Glutamatergic neuron (in vitro differentiated cells): Measurements from ENCODE around the gene CD53. TPM values are rescaled to one million over a fixed set of nuclear protein-coding genes. Genes with fewer than 3 reads are reported as not detected.

Experiments used
- DNase-seq: peaks from one replicate; pipeline ENCODE4 v3.0.0; 2022
- H3K27ac Mint-ChIP-seq: one replicate; pipeline ENCODE4 v1.8.0; 2020; ENCODE audit warnings: mild to moderate bottlenecking, mixed read lengths, inconsistent platforms; ENCODE audit not compliant: unreplicated experiment
- H3K27me3 Mint-ChIP-seq: one replicate; pipeline ENCODE4 v1.8.0; 2020; ENCODE audit warnings: mild to moderate bottlenecking, moderate library complexity, mixed read lengths, inconsistent platforms; ENCODE audit not compliant: unreplicated experiment
- H3K36me3 Mint-ChIP-seq: one replicate; pipeline ENCODE4 v1.8.0; 2020; ENCODE audit warnings: mild to moderate bottlenecking, mixed read lengths, inconsistent platforms; ENCODE audit not compliant: unreplicated experiment
- H3K4me1 Mint-ChIP-seq: one replicate; pipeline ENCODE4 v1.8.0; 2020; ENCODE audit warnings: mild to moderate bottlenecking, low read depth, mixed read lengths, inconsistent platforms; ENCODE audit not compliant: unreplicated experiment
- H3K4me3 Mint-ChIP-seq: one replicate; pipeline ENCODE4 v1.8.0; 2020; ENCODE audit warnings: mild to moderate bottlenecking, mixed read lengths, inconsistent platforms; ENCODE audit not compliant: unreplicated experiment
- H3K9me3 Mint-ChIP-seq: one replicate; pipeline ENCODE4 v1.8.0; 2020; ENCODE audit warnings: mild to moderate bottlenecking, moderate library complexity, mixed read lengths, inconsistent platforms; ENCODE audit not compliant: unreplicated experiment
- total RNA-seq: library from RNA; stranded (reverse); fragmentation: NEBNext Ultra II Directional; extraction: Animal tissue kit (Norgen Biotek cat#: 25700); gene quantifications from one replicate; pipeline ENCODE4 v1.2.1, GENCODE V29; 2021; ENCODE audit not compliant: unreplicated experiment
- TF ChIP-seq, protein P1 (sequence below): fragments of 200-600 bp; sonication (generic); IDR thresholded peaks from one replicate; pipeline ENCODE4 v1.5.0; 2021; ENCODE audit not compliant: partially characterized antibody, unreplicated experiment

CD53 gene
- total RNA-seq, 1 donor from 2014 or later, result not detected

DNA sequence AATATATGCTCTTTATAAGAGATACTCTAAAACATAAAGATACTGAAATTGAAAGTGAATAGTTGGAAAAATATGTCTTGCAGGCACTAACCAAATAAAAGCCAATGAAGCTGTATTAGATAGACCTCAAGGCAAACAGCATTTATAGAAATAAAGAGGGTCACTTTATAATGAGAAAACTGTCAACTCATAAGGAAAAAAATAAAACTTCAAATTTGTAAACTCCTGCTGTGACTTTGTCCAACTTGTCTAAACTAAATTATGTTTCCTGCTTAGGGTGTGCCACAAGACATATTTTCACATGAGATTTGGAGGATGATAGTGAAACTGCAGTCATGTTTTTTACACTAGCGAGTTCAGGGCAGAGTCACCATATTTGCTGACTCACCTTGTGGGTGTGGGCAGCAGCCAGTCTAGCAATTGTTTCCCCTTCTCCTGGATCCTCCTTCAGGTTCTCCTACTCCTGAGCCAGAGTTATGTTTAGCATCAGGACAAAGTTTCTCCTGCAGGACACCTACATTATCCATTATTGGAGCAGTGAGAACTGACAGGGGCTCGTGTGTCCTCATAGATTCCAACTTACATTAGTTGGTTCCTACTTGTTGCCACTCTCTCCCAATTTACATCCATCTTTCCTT lies 43.8 kb downstream of the CD53 start:
- no peak overlapping the region for H3K27ac Mint-ChIP-seq
- H3K36me3 Mint-ChIP-seq, result no peaks in the 10 kb centered on the region
- no peak overlapping the region for H3K4me3 Mint-ChIP-seq
- no peaks in the 10 kb centered on the region for H3K4me1 Mint-ChIP-seq
- no peaks in the 10 kb centered on the region for H3K27me3 Mint-ChIP-seq
- peaks cover under 1% of the 10 kb centered on the region for H3K9me3 Mint-ChIP-seq
- no peak for DNase-seq
- TF ChIP-seq, protein P1, sequence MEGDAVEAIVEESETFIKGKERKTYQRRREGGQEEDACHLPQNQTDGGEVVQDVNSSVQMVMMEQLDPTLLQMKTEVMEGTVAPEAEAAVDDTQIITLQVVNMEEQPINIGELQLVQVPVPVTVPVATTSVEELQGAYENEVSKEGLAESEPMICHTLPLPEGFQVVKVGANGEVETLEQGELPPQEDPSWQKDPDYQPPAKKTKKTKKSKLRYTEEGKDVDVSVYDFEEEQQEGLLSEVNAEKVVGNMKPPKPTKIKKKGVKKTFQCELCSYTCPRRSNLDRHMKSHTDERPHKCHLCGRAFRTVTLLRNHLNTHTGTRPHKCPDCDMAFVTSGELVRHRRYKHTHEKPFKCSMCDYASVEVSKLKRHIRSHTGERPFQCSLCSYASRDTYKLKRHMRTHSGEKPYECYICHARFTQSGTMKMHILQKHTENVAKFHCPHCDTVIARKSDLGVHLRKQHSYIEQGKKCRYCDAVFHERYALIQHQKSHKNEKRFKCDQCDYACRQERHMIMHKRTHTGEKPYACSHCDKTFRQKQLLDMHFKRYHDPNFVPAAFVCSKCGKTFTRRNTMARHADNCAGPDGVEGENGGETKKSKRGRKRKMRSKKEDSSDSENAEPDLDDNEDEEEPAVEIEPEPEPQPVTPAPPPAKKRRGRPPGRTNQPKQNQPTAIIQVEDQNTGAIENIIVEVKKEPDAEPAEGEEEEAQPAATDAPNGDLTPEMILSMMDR, result no peak

DNA sequence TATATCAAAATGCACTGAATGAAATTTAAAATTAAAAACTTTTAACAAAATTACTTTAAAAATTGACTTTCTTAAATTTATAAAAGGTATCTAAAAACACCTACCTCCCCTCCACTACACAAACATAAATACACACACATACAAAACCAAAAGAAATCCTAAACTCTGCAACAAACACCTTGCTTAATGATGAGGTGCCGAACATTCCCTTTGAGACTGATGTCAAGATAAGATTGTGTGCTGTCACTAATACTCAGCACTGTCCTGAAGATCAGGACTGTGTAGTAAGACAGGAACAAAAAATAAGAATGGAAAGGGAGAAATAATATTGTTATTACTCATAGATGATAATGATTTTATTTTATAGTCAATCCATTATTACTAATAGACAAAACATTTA lies 45.1 kb downstream of the CD53 start:
- no peaks in the 10 kb centered on the region for H3K36me3 Mint-ChIP-seq
- H3K27me3 Mint-ChIP-seq, result no peaks in the 10 kb centered on the region
- no peak for DNase-seq
- H3K9me3 Mint-ChIP-seq, result no peaks in the 10 kb centered on the region
- TF ChIP-seq, protein P1, result no peak
- no peak overlapping the region for H3K4me3 Mint-ChIP-seq
- H3K4me1 Mint-ChIP-seq, result no peaks in the 10 kb centered on the region
- H3K27ac Mint-ChIP-seq, result no peak overlapping the region

DNA sequence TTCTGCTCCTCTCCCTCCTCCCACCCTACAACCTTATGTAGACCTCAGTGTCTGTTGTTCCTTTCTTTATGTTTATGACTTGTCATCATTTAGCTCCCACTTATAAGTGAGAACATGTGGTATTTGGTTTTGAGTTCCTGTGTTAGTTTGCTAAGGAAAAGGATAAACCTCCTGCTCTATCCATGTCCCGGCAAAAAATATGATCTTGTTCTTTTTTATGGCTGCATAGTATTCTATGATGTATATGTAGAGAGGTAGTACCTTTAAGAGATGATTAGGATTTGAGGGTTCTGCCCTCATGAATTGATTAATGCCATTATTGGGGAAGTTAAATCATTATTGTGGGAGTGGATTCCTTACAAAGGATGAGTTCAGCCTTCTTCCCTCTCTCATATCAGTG lies 49.0 kb downstream of the CD53 start:
- no peak for DNase-seq
- Mint-ChIP-seq H3K4me3 (no peak overlapping the region), H3K4me1 (no peaks in the 10 kb centered on the region), H3K9me3 (peaks cover 2% of the 10 kb centered on the region), H3K27me3 (no peaks in the 10 kb centered on the region), H3K36me3 (no peaks in the 10 kb centered on the region), H3K27ac (no peak overlapping the region)
- TF ChIP-seq, protein P1, result no peak

DNA sequence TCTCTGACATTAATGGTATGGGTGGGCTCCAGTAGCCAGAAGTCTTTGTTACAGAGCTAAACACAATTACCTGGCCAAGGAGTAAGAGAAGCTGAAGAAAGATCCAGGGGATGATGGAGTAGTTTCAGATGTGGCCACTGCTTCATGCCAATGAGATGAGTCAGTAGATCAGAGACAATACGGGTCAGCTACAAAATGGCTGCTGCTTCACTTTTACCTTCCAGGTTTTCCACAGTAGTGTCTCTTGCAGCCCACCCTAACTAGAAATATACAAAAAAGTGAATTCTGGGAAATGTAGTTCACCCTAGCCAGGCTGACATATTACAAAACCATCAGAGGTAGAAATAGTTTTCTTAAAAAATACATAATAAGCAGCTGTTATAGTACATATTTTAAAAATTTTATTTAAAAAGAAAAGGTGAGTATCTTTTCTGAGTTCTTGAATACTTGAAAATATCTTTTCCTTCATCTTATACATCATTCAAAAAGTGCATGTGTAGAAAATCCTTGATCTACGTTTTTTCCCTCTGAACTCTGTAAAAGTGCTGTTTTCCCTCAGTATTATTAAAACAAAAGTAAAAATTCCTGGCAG lies 54.6 kb downstream of the CD53 start:
- H3K9me3 Mint-ChIP-seq, result peaks cover 2% of the 10 kb centered on the region
- TF ChIP-seq, protein P1, result no peak
- DNase-seq, result no peak
- H3K36me3 Mint-ChIP-seq, result peaks cover 1% of the 10 kb centered on the region
- no peak overlapping the region for H3K4me3 Mint-ChIP-seq
- peaks cover 3% of the 10 kb centered on the region for H3K27me3 Mint-ChIP-seq
- no peaks in the 10 kb centered on the region for H3K4me1 Mint-ChIP-seq
- H3K27ac Mint-ChIP-seq, result no peak overlapping the region

DNA sequence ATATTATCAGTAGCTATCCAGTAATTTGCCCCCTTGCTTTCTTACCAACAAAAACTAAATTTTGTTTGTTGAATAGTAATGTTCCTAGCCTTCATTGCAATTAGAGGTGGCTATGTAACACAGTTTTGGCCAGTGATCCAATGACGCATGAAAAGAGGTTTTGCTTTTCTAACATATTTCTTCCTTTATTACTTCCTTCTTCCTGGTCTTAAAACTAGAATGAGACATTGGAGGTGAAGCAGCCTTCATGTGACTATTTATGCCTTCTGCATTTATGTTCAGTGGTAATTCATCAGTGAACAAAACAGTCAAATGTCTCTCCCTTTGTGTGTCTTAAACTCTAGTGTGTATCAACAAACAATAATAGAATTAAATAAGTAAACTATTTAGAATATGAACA lies 55.2 kb downstream of the CD53 start:
- peaks cover 5% of the 10 kb centered on the region for H3K36me3 Mint-ChIP-seq
- H3K9me3 Mint-ChIP-seq, result peaks cover 2% of the 10 kb centered on the region
- H3K27ac Mint-ChIP-seq, result no peak overlapping the region
- H3K27me3 Mint-ChIP-seq, result peaks cover 3% of the 10 kb centered on the region
- no peak overlapping the region for H3K4me3 Mint-ChIP-seq
- no peaks in the 10 kb centered on the region for H3K4me1 Mint-ChIP-seq
- DNase-seq, result no peak
- TF ChIP-seq, protein P1, result no peak
